Upper lobe of left lung (tissue), 4 donors: ENCODE data around the gene TRAF3.

ENCODE experiments used
- CTCF ChIP-seq, 6 experiments: fragments of 450-650 bp in 4 of 6; fragments of 200-600 bp in 2 of 6; sonication (generic) in 2 of 6; IDR thresholded peaks; one replicate each; pipeline ENCODE4 v1.5.1; 2016 to 2019; ENCODE audit warnings: antibody characterized with exemption in 6 of 6
- EP300 ChIP-seq, 4 donors: sonication (generic); formaldehyde crosslinking; IDR thresholded peaks; one replicate each; pipeline ENCODE4 v1.5.1; 2017; ENCODE audit warnings: antibody characterized with exemption in 4 of 4, control low read depth in 2 of 4
- POLR2A ChIP-seq, 4 donors: fragments of 450-650 bp; IDR thresholded peaks; one replicate each; pipeline ENCODE4 v1.5.1; 2016 to 2017; ENCODE audit warnings: antibody characterized with exemption in 4 of 4, mild to moderate bottlenecking in 2 of 4
- POLR2AphosphoS5 ChIP-seq, 2 donors: sonication (generic); formaldehyde crosslinking; IDR thresholded peaks; one replicate each; pipeline ENCODE4 v1.5.1; 2017; ENCODE audit warnings: antibody characterized with exemption in 2 of 2

- TF ChIP-seq CTCF (IDR thresholded peaks at IDR 0.05) (no peak), POLR2AphosphoS5 (IDR thresholded peaks at IDR 0.05) (no peak), POLR2A (IDR thresholded peaks at IDR 0.05) (no peak), EP300 (IDR thresholded peaks at IDR 0.05) (no peak)
These were observed 45.1 kb upstream of the TRAF3 start for GRCh38 chr14:102731871-102732800.
